Dedifferentiated amniotic fluid mesenchymal stem cell (primary cell): ENCODE data around the gene RNU11.
"Not testable (repeated sequence)": the region's sequence is repeated elsewhere in the genome, so short reads cannot be mapped to it uniquely, and the experiment has no call there.

Source experiments
- DNase-seq: peaks from one replicate; pipeline ENCODE4 v3.0.0-alpha.2; 2016; ENCODE audit errors: extremely low spot score

The RNU11 gene

GRCh38 chr1:28663871-28664470 lies 15.6 kb downstream of the RNU11 start:
- no peak for DNase-seq

- no peak for DNase-seq
Observed at GRCh38 chr1:28666806-28667205, 18.4 kb downstream of the RNU11 start.

DNA sequence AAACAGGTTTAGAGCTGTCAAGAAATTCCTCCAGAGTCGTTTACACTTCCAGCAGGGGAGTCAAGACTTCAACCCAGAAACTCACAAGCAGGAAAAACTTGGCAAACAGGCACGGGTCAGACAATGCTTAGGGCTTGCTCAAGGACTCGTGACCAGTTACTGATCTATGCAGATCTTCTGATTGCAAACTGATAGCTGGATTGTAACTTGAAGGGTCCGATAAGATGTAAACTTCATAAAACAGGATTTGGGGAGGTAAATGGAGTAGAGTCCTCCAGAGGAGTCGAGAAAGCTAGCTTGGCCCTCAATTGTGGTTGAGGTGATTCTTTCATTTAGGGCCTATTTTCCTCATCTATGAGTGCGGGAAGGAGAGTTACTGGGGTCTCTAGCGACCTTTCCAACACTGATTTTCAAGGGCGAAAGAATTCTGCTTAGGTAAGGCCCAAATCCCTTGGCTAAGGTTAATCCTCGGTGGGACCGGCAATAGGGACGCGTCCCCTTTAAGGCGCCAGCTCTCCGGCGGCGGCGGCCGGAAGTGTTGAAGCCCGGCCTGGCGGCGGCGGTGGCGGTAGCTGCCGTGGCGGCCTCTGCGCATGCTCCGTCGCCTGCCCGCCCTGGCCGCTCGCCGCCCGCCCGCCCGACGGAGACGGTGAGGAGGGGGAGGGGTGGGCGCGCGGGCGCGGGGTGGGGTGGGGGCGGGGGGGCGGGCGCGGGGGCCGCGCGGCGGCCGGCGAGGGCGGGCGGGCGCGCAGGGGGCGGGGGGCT lies 20.0 kb downstream of the RNU11 start, which contains the start of gene GMEB1:
Gene GMEB1 (plus strand): TSS at position 594 of the 765 bp plus-strand sequence. CDS start 14,829 bp downstream, outside the sequence.
- peak; percentile 70 for DNase-seq

DNA sequence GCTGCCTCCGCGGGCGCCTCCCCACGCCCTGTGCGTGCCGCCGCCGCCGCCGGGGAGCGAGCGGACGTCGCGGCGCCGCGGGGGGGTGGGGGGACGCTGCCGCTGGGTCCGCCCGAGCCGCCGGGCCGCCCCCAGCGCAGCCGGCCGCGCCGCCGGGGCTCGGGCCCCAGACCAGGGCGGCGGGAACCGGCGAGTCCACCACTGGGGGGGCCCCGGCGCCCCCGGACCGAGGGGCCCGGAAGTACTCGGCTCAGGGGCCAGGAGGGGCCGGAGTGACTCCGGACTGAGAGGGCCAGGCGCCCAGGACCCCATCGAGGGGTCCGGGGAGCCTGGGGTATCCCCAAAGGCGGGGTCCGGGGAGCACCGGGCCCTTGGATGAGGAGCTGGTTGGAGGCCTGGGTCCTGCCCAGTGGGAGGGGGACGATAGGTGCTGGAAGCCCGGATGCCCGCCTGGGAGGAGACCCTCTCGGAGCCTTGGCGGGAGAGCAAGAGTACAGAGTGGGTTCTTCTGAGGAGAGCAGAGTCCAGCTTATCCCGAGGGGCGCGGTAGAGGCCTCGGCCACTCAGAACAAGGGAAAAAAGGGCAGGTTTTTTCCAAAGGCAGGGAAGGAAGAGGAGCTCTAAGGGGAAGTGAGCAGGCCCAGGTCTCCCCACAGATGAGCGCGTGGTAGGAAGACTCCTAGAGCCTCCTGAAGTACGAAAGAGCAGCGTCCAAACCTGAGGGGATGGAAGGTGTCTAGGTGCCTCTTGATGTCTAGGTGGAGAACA lies 20.7 kb downstream of the RNU11 start:
- peak; percentile 25 for DNase-seq

GRCh38 chr1:28671254-28671780 lies 22.9 kb downstream of the RNU11 start:
- no peak for DNase-seq

GRCh38 chr1:28672971-28673370 lies 24.6 kb downstream of the RNU11 start:
- DNase-seq, result not testable (repeated sequence)

DNA sequence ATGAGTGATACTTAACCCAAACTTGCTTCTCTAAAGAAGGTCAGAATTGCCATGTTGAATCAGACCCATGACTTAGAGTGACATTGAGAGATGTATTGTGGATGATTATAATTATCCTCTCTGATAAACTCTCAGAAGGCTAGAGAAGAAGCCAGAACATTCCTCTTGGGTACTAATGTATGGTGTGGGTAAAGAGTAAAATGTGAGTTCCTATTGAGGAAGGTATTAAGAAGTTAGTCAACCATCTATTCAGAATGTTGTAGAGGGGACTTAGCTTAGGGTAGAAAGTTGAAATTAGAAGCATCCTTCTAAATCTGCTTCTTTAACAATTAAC lies 27.5 kb downstream of the RNU11 start:
- DNase-seq, result no peak

GRCh38 chr1:28680151-28680550 lies 31.8 kb downstream of the RNU11 start:
- DNase-seq, result no peak

DNA sequence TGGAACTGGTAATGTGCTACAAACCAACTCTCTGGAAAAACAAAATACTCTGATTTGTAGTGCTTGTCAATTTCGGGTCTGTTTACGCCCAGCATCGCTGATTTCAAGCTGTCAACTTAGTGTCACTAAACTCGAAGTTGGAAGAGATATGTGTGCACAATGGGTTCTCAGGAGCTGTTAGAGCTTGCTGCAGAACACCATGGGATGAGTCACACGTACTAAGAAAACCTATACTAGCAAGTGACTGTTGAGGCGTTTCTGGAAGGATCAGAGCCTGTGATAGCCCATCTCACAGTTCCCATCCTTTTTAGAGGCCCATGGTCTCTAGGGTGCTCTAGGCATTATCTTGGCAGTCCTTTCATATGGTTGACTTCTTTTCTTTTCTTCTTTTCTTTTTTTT lies 34.4 kb downstream of the RNU11 start:
- no peak for DNase-seq

DNA sequence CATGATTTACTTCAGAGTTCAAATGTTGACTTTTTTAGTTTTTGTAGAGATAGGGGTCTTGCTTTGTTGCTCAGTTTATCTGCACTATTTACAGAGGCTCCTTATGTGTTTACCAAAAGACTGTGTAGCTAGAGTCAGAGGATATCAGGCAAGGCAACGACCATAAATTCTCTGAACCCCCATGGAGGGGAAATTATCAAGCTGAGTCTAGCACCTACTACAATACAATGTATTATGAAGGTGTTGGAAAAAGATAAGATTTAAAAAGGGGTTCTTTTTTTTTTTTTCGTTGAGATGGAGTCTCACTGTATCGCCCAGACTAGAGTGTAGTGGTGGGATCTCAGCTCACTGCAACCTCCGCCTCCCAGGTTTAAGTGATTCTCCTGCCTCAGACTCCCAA lies 36.5 kb downstream of the RNU11 start:
- DNase-seq, result no peak

GRCh38 chr1:28691627-28692026 lies 43.2 kb downstream of the RNU11 start:
- DNase-seq, result not testable (repeated sequence)
